Spleen (tissue), 11 donors: ENCODE measurements around the gene NHERF1. TPM values are rescaled to one million over a fixed set of nuclear protein-coding genes. Genes with fewer than 3 reads are reported as not detected.

ENCODE experiments used
- DNase-seq: peaks from one replicate; pipeline ENCODE4 v3.0.0-alpha.2; 2020
- H3K27ac ChIP-seq, 8 donors: fragments of 200-600 bp; sonication (generic) in 7 of 8; 1 replicate in 4 of 8; 2 replicates in 4 of 8; pipeline versions ENCODE4 v1.5.0 to v1.8.0; 2016 to 2021; ENCODE audit warnings: inconsistent platforms in 4 of 8, mild to moderate bottlenecking in 4 of 8, moderate library complexity in 1 of 8
- H3K27me3 ChIP-seq, 7 donors: fragments of 200-600 bp; sonication (generic) in 6 of 7; replicated peaks in 1 of 7; 1 replicate in 4 of 7; 2 replicates in 3 of 7; pipeline versions ENCODE4 v1.5.0 to v1.8.0; 2016 to 2021; ENCODE audit warnings: inconsistent platforms in 3 of 7, mild to moderate bottlenecking in 1 of 7
- H3K36me3 ChIP-seq, 6 donors: fragments of 200-600 bp; sonication (generic) in 5 of 6; 1 replicate in 4 of 6; 2 replicates in 2 of 6; pipeline versions ENCODE4 v1.5.0 to v1.8.0; 2016 to 2021; ENCODE audit warnings: inconsistent platforms in 2 of 6
- H3K4me1 ChIP-seq, 6 donors: fragments of 200-600 bp; sonication (generic) in 5 of 6; 1 replicate in 3 of 6; 2 replicates in 3 of 6; pipeline versions ENCODE4 v1.5.0 to v1.8.0; 2016 to 2021; ENCODE audit warnings: inconsistent platforms in 3 of 6
- H3K4me3 ChIP-seq, 8 donors: fragments of 200-600 bp; sonication (generic) in 7 of 8; 1 replicate in 4 of 8; 2 replicates in 4 of 8; pipeline versions ENCODE4 v1.5.0 to v1.8.0; 2016 to 2021; ENCODE audit warnings: inconsistent platforms in 4 of 8, mild to moderate bottlenecking in 4 of 8, moderate library complexity in 2 of 8
- H3K9me3 ChIP-seq, 8 donors: fragments of 200-600 bp; sonication (generic) in 7 of 8; 1 replicate in 4 of 8; 2 replicates in 4 of 8; pipeline versions ENCODE4 v1.5.0 to v1.8.0; 2016 to 2021; ENCODE audit warnings: inconsistent platforms in 4 of 8
- POLR2A ChIP-seq, 3 donors: fragments of 450-650 bp; IDR thresholded peaks; one replicate each; pipeline ENCODE4 v1.5.1; 2017; ENCODE audit warnings: antibody characterized with exemption in 3 of 3, mild to moderate bottlenecking in 1 of 3
- POLR2AphosphoS5 ChIP-seq, 3 donors: sonication (generic); formaldehyde crosslinking; IDR thresholded peaks; one replicate each; pipeline ENCODE4 v1.5.1; 2017; ENCODE audit warnings: antibody characterized with exemption in 3 of 3
- WGBS, 5 donors: extraction: QIAGEN DNeasy Blood & Tissue Kit in 3 of 5; methylation state at CpG; one replicate each; pipeline versions ENCODE4 v1.1.5 to v1.1.7; 2013 to 2018; 5-methylcytosine and 5-hydroxymethylcytosine counted together
- intact Hi-C: fragments of 100-400 bp; cut with DNase I; formaldehyde crosslinking; loops from one replicate; pipeline ENCODE4 v1.15.0; 2023; ENCODE audit warnings: low total_unique reads
- polyA plus RNA-seq, 3 donors: library from polyadenylated mRNA; stranded (reverse); fragments of 200-250 nt; gene quantifications; one replicate each; pipeline ENCODE4 v1.2.1, GENCODE V29; 2013
- total RNA-seq, 7 donors: library from RNA; depleted of rRNA in 3 of 7; stranded (reverse); fragments of >200 nt in 3 of 7; fragmentation: NEBNext Ultra II Directional in 4 of 7; extraction: Animal tissue kit (Norgen Biotek cat#: 25700) in 4 of 7; gene quantifications; one replicate each; pipeline versions ENCODE4 v1.1.0 to v1.2.1, GENCODE V29; 2016 to 2021
- TF ChIP-seq, protein P1 (sequence below), 11 experiments: fragments of 200-600 bp in 7 of 11; fragments of 450-650 bp in 4 of 11; sonication (generic) in 4 of 11; IDR thresholded peaks in 8 of 11; conservative IDR thresholded peaks in 3 of 11; 1 replicate in 7 of 11; 2 replicates in 4 of 11; pipeline versions ENCODE4 v1.4.0 to v1.8.0; 2016 to 2021; ENCODE audit warnings: antibody characterized with exemption in 11 of 11, inconsistent platforms in 4 of 11, mild to moderate bottlenecking in 1 of 11
- donor health status: healthy with polysubstance abuse.
- donor health status: DM: no; HTN: no; CAD: no; lungs with moderate emphysema.
- donor health status: DM: no; HTN: no; CAD: no.
- donor health status: Bipolar disorder and iron deficiency.
- donor health status: healthy.
- donor health status: DM: no; HTN: no; CAD: no.
- donor health status: DM: yes; HTN: yes; CAD: no.

Gene NHERF1
- total and polyA plus RNA-seq, 10 donors: 28.7 to 85.6 (median 52.0) TPM

DNA sequence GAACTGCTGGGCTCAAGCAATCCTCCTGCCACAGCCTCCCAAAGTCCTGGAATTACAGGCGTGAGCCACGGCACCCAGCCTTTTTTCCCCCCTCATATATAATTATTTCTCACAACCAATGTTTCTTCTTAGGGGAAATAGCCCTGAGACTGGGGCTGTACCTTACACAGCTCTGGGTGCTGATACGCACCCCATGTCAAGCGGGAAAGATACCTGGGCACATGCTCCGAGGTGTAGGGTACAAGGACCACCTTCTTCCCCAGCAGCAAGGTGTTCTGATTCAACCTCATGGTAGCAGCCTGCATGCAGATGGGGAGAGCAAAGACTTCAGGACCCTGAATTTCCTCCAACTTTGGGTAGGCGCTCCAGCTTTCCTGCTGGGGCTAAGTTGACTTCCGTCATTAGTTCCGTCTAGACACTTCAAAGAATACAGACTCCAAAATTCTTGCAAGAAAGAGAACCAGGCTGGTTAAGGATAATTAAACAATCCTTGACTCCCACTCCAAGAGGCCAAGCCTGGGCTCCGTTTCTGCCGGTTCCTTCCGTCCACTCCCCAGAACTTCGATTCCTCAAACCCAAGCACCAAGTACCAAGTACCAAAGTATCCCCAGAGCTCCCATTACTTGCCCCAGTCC lies 27.1 kb downstream of the NHERF1 start:
- intact Hi-C loops: no loop called here
- Histone ChIP-seq H3K4me3 (peak overlapping the region; percentile 67 to 96 (median 87)), H3K27me3 (no peaks in the 10 kb centered on the region), H3K27ac (peak overlapping the region; percentile 42 to 91 (median 78)), H3K36me3 (peaks cover 0 to 38% (median 34%) of the 10 kb centered on the region in 6 donors), H3K4me1 (peaks cover 31 to 80% (median 55%) of the 10 kb centered on the region in 6 donors), H3K9me3 (no peaks in the 10 kb centered on the region)
- WGBS, 5 donors: 35 to 39% (median 38%) methylated on average over 12 of the region's 12 CpGs
- TF ChIP-seq POLR2A (IDR thresholded peaks at IDR 0.05) (no peak), POLR2AphosphoS5 (IDR thresholded peaks at IDR 0.05) (no peak)
- TF ChIP-seq, protein P1, sequence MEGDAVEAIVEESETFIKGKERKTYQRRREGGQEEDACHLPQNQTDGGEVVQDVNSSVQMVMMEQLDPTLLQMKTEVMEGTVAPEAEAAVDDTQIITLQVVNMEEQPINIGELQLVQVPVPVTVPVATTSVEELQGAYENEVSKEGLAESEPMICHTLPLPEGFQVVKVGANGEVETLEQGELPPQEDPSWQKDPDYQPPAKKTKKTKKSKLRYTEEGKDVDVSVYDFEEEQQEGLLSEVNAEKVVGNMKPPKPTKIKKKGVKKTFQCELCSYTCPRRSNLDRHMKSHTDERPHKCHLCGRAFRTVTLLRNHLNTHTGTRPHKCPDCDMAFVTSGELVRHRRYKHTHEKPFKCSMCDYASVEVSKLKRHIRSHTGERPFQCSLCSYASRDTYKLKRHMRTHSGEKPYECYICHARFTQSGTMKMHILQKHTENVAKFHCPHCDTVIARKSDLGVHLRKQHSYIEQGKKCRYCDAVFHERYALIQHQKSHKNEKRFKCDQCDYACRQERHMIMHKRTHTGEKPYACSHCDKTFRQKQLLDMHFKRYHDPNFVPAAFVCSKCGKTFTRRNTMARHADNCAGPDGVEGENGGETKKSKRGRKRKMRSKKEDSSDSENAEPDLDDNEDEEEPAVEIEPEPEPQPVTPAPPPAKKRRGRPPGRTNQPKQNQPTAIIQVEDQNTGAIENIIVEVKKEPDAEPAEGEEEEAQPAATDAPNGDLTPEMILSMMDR (IDR thresholded peaks at IDR 0.05 in 8 of 11, conservative IDR thresholded peaks at IDR 0.05 in 3 of 11): no peak
- no peak for DNase-seq

DNA sequence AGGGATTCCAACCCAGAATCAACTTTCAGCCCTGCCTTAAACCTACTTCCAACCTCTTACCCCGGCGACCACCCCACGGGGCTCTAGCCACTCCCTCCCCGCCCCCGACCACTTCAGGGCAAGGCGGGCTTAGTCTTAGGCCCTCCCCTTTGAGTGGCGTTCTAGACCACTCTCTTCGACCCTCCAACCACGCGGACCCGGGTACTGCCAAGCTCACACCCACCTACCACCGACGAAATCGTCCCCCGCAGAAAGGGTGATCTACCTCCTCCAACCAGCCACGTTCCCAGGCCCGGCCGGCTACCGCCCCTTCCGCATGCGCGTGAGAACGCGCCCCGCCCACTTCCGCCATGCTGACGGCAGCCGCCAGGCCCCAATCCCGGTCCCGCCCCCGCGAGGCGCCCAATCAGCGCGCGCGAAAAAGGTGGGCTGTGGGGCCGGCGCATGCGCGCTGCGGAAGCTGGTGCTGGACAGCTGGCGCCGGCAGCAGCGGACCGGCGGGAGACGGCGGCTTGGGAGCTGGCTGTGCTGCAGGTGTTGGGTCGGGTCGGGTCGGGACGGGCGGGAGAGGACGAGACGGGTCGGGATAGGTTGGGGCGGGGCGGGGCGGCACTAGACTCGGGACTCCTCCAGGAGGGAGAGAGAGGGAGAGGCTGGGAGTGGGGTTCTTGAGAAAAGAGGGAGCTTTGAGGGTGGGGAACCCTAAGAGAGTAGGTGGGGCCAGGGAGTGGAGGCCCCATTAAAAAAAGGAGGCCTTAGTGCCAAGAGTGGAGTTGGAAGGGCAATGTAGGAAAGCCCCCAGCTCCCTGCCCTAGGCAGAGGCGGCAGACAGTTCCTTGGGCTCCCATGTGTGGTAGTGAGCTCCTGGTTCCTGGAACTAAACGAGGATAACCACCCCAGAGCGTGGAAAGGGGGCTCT lies 27.9 kb downstream of the NHERF1 start, which contains the start of gene NAT9:
Gene NAT9, minus strand, starts transcription at position 302 of the 919 bp plus-strand sequence. CDS start 647 bp downstream, outside the sequence.
- DNase-seq: peak; percentile 99
- Histone ChIP-seq H3K36me3 (peaks cover 0 to 30% (median 26%) of the 10 kb centered on the region in 6 donors), H3K27me3 (no peaks in the 10 kb centered on the region), H3K4me1 (peaks cover 33 to 80% (median 61%) of the 10 kb centered on the region in 6 donors), H3K9me3 (no peaks in the 10 kb centered on the region), H3K4me3 (peak within 1 kb of the TSS; percentile 67 to 96 (median 87)), H3K27ac (peak within 1 kb of the TSS; percentile 42 to 91 (median 78))
- WGBS, 5 donors: 1% methylated on average over 49 to 64 of the region's 64 CpGs
- intact Hi-C loops: no loop called here
- peak in 2 of 3 donors; percentile 31 to 77 for TF ChIP-seq POLR2A (IDR thresholded peaks at IDR 0.05)
- TF ChIP-seq, protein P1 (IDR thresholded peaks at IDR 0.05 in 8 of 11, conservative IDR thresholded peaks at IDR 0.05 in 3 of 11): peak in 2 of 11 experiments; percentile 28 to 30
- peak; percentile 91 to 97 (median 95) for TF ChIP-seq POLR2AphosphoS5 (IDR thresholded peaks at IDR 0.05)

DNA sequence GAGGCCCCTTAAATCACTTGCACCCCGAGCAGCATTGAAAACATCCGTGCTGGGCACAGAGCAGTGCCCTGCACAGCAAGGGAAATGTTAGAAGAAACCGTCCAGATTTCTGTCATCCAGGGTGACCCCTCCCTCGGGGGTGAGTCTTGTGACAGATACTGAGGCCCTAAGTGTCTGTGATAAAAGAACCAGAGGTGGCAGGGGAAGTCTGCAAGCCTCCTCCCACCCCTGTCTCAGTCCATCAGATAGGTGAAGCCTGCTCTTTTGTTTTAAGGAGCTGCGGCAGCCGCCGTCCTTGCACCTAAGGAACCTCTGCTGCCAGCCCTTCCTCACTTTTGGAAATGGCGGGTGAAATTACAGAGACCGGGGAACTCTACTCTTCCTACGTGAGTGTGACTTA lies 28.6 kb downstream of the NHERF1 start:
- Histone ChIP-seq H3K9me3 (no peaks in the 10 kb centered on the region), H3K27ac (peak overlapping the region in 3 of 8 donors; percentile 84 to 91 (median 85)), H3K4me1 (peaks cover 33 to 83% (median 63%) of the 10 kb centered on the region in 6 donors), H3K36me3 (peaks cover 0 to 26% (median 20%) of the 10 kb centered on the region in 6 donors), H3K27me3 (no peaks in the 10 kb centered on the region), H3K4me3 (peak overlapping the region; percentile 67 to 96 (median 87))
- no peak for DNase-seq
- WGBS, 5 donors: 45 to 56% (median 50%) methylated on average over 10 of the region's 10 CpGs
- TF ChIP-seq POLR2AphosphoS5 (IDR thresholded peaks at IDR 0.05) (no peak), POLR2A (IDR thresholded peaks at IDR 0.05) (no peak)
- TF ChIP-seq, protein P1 (IDR thresholded peaks at IDR 0.05 in 8 of 11, conservative IDR thresholded peaks at IDR 0.05 in 3 of 11): no peak
- intact Hi-C loops: no loop called here
